Nephron (organoid): ENCODE measurements around the gene SYNE2.
"Not testable (repeated sequence)": the region's sequence is repeated elsewhere in the genome, so short reads cannot be mapped to it uniquely, and the experiment has no call there.

Experiments
- H3K27ac Mint-ChIP-seq, 3 experiments: 2 replicates each; pipeline ENCODE4 v1.8.0; 2020; ENCODE audit warnings: mixed read lengths in 3 of 3, mild to moderate bottlenecking in 2 of 3, moderate library complexity in 1 of 3
- H3K27me3 Mint-ChIP-seq: 2 replicates; pipeline ENCODE4 v1.8.0; 2021; ENCODE audit warnings: low read depth, mild to moderate bottlenecking, moderate library complexity, mixed read lengths
- H3K36me3 Mint-ChIP-seq: 2 replicates; pipeline ENCODE4 v1.8.0; 2020; ENCODE audit warnings: low read depth, mixed read lengths
- H3K4me1 Mint-ChIP-seq: 2 replicates; pipeline ENCODE4 v1.8.0; 2020; ENCODE audit warnings: mixed read lengths
- H3K4me3 Mint-ChIP-seq, 3 experiments: 2 replicates each; pipeline ENCODE4 v1.8.0; 2020; ENCODE audit warnings: mild to moderate bottlenecking in 3 of 3, mixed read lengths in 3 of 3, moderate library complexity in 2 of 3
- H3K9me3 Mint-ChIP-seq: 2 replicates; pipeline ENCODE4 v1.8.0; 2020; ENCODE audit warnings: mixed read lengths
- CTCF ChIP-seq, 3 experiments: fragments of 200-600 bp; sonication (generic); IDR thresholded peaks; one replicate each; pipeline ENCODE4 v1.5.0; 2021; ENCODE audit warnings: antibody characterized with exemption in 3 of 3; ENCODE audit not compliant: unreplicated experiment in 3 of 3

SYNE2 gene

GRCh38 chr14:64035143-64035542 lies 182.3 kb downstream of the SYNE2 start:
- no peaks in the 10 kb centered on the region for H3K4me1 Mint-ChIP-seq
- peaks cover 4% of the 10 kb centered on the region for H3K9me3 Mint-ChIP-seq
- no peaks in the 10 kb centered on the region for H3K27me3 Mint-ChIP-seq
- peaks cover 51% of the 10 kb centered on the region for H3K36me3 Mint-ChIP-seq
- H3K27ac Mint-ChIP-seq: no peak overlapping the region
- H3K4me3 Mint-ChIP-seq: no peak overlapping the region
- TF ChIP-seq CTCF (IDR thresholded peaks at IDR 0.05; ENCODE audit: unreplicated experiment in 3 of 3): no peak

GRCh38 chr14:64037869-64038745 lies 185.3 kb downstream of the SYNE2 start:
- not testable (repeated sequence) for H3K4me3 Mint-ChIP-seq, H3K4me1 Mint-ChIP-seq, H3K27ac Mint-ChIP-seq, H3K27me3 Mint-ChIP-seq
- Mint-ChIP-seq H3K36me3 (peaks cover 71% of the 10 kb centered on the region), H3K9me3 (peaks cover 14% of the 10 kb centered on the region)

- Mint-ChIP-seq H3K36me3 (peaks cover 75% of the 10 kb centered on the region), H3K27me3 (no peaks in the 10 kb centered on the region), H3K4me3 (no peak overlapping the region), H3K27ac (no peak overlapping the region), H3K9me3 (peaks cover 14% of the 10 kb centered on the region), H3K4me1 (no peaks in the 10 kb centered on the region)
- TF ChIP-seq CTCF (IDR thresholded peaks at IDR 0.05; ENCODE audit: unreplicated experiment in 3 of 3): no peak
These were observed 186.2 kb downstream of the SYNE2 start for GRCh38 chr14:64038841-64039542.

- Mint-ChIP-seq H3K27ac (no peak overlapping the region), H3K4me1 (no peaks in the 10 kb centered on the region), H3K9me3 (peaks cover 16% of the 10 kb centered on the region), H3K27me3 (no peaks in the 10 kb centered on the region), H3K4me3 (no peak overlapping the region), H3K36me3 (peaks cover 81% of the 10 kb centered on the region)
- peak in 2 of 3 experiments; percentile 12 to 17 for TF ChIP-seq CTCF (IDR thresholded peaks at IDR 0.05; ENCODE audit: unreplicated experiment in 3 of 3)
These were observed 187.2 kb downstream of the SYNE2 start for GRCh38 chr14:64040044-64040443.

GRCh38 chr14:64043296-64043695 lies 190.5 kb downstream of the SYNE2 start:
- peaks cover 76% of the 10 kb centered on the region for H3K36me3 Mint-ChIP-seq
- H3K9me3 Mint-ChIP-seq: peaks cover 12% of the 10 kb centered on the region
- H3K27ac Mint-ChIP-seq, H3K27me3 Mint-ChIP-seq, H3K4me3 Mint-ChIP-seq, H3K4me1 Mint-ChIP-seq: not testable (repeated sequence)

GRCh38 chr14:64045091-64045490 lies 192.3 kb downstream of the SYNE2 start:
- Mint-ChIP-seq H3K36me3 (peaks cover 64% of the 10 kb centered on the region), H3K4me1 (no peaks in the 10 kb centered on the region), H3K4me3 (no peak overlapping the region), H3K27me3 (no peaks in the 10 kb centered on the region), H3K9me3 (peaks cover 12% of the 10 kb centered on the region), H3K27ac (no peak overlapping the region)
- TF ChIP-seq CTCF (IDR thresholded peaks at IDR 0.05; ENCODE audit: unreplicated experiment in 3 of 3): no peak
